ENCODE results near the gene MBD3L3.

DNA sequence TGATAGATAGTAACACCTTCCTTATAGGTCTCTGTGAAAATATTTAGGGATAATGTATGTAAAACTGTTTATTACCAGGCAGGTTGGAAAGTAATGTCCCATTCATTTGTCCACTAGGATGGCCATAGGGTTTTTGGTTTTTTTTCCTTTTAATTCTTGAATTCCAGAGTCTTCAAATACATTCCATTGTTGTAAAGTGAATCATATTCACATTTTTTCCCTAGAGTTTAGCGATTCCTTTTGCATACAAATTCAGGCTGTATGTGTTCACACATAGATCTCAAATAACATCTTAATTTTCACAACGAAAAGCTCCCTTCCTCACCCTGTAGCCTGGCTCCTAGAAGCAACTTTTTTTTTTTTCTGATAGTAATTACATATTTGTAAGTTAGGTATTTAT, 9.2 kb upstream of the MBD3L3 start:
- TF ChIP-seq ZBTB34 (CRISPR knock-in tag; IDR thresholded peaks at IDR 0.05) (no peak), POLR2AphosphoS5 (IDR thresholded peaks at IDR 0.05; ENCODE audit: control insufficient read depth, insufficient read depth, low read depth, low read length) (no peak), TAL1 (IDR thresholded peaks at IDR 0.05) (no peak), RAD21 (CRISPR knock-in tag; conservative IDR thresholded peaks at IDR 0.05 in 1 of 2, IDR thresholded peaks at IDR 0.05 in 1 of 2) (no peak), NR1H2 (CRISPR knock-in tag; IDR thresholded peaks at IDR 0.05) (no peak), ZNF584 (CRISPR knock-in tag; IDR thresholded peaks at IDR 0.05; ENCODE audit: low read depth) (no peak), SIN3A (IDR thresholded peaks at IDR 0.05; ENCODE audit: borderline replicate concordance in 2 of 2, control insufficient read depth in 1 of 2, low read depth in 2 of 2, low read length in 2 of 2) (no peak)
- TF ChIP-seq, protein P1, sequence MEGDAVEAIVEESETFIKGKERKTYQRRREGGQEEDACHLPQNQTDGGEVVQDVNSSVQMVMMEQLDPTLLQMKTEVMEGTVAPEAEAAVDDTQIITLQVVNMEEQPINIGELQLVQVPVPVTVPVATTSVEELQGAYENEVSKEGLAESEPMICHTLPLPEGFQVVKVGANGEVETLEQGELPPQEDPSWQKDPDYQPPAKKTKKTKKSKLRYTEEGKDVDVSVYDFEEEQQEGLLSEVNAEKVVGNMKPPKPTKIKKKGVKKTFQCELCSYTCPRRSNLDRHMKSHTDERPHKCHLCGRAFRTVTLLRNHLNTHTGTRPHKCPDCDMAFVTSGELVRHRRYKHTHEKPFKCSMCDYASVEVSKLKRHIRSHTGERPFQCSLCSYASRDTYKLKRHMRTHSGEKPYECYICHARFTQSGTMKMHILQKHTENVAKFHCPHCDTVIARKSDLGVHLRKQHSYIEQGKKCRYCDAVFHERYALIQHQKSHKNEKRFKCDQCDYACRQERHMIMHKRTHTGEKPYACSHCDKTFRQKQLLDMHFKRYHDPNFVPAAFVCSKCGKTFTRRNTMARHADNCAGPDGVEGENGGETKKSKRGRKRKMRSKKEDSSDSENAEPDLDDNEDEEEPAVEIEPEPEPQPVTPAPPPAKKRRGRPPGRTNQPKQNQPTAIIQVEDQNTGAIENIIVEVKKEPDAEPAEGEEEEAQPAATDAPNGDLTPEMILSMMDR (IDR thresholded peaks at IDR 0.05 in 2 of 3, conservative IDR thresholded peaks at IDR 0.05 in 1 of 3; ENCODE audit: insufficient read depth in 2 of 3, low read depth in 1 of 3, low read length in 3 of 3) = no peak
- TF ChIP-seq, protein P2, sequence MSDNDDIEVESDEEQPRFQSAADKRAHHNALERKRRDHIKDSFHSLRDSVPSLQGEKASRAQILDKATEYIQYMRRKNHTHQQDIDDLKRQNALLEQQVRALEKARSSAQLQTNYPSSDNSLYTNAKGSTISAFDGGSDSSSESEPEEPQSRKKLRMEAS (CRISPR knock-in tag; IDR thresholded peaks at IDR 0.05) = no peak
- TF ChIP-seq, protein P3, sequence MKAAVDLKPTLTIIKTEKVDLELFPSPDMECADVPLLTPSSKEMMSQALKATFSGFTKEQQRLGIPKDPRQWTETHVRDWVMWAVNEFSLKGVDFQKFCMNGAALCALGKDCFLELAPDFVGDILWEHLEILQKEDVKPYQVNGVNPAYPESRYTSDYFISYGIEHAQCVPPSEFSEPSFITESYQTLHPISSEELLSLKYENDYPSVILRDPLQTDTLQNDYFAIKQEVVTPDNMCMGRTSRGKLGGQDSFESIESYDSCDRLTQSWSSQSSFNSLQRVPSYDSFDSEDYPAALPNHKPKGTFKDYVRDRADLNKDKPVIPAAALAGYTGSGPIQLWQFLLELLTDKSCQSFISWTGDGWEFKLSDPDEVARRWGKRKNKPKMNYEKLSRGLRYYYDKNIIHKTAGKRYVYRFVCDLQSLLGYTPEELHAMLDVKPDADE (conservative IDR thresholded peaks at IDR 0.05; ENCODE audit: control insufficient read depth, low read depth, low read length) = no peak

Measured in K562 (cell line).